A673 (cell line): ENCODE measurements around the gene C10orf95. TPM values are rescaled to one million over a fixed set of nuclear protein-coding genes. Genes with fewer than 3 reads are reported as not detected.

Experiments
- BruUV-seq: library from RNA; stranded (reverse); fragments of 400-500 nt; replicated peaks from 2 replicates; lab custom pipeline; 2021; lab: Mats Ljungman, UMichigan
- CTCF ChIA-PET: fragments of 300-600 bp; sonication (Branson Sonifier 250); formaldehyde crosslinking; loops from one replicate; lab custom pipeline; 2022; ENCODE audit warnings: antibody characterized with exemption; lab: Charles Lee
- POLR2A ChIA-PET: fragments of 300-600 bp; sonication (Branson Sonifier 250); formaldehyde crosslinking; loops from one replicate; lab custom pipeline; 2022; ENCODE audit warnings: antibody characterized with exemption; ENCODE audit not compliant: low non-redundant PET; lab: Charles Lee
- DNase-seq: peaks from one replicate; pipeline ENCODE4 v3.0.0-alpha.2; 2015; ENCODE audit warnings: low spot score
- H3K27ac ChIP-seq: fragments of 200-600 bp; sonication (generic); 2 replicates; pipeline ENCODE4 v1.5.1; 2016; ENCODE audit warnings: mixed run types, low read depth, mild to moderate bottlenecking, mixed read lengths, antibody characterized with exemption, low read length; ENCODE audit not compliant: poor library complexity, severe bottlenecking
- H3K27me3 ChIP-seq: fragments of 200-600 bp; sonication (generic); replicated peaks from 2 replicates; pipeline ENCODE4 v1.6.1; 2017; ENCODE audit warnings: mixed run types, low read depth, mild to moderate bottlenecking, mixed read lengths, antibody characterized with exemption, low read length; ENCODE audit not compliant: insufficient read depth, poor library complexity
- H3K36me3 ChIP-seq: fragments of 200-600 bp; sonication (generic); 2 replicates; pipeline ENCODE4 v1.6.1; 2016; ENCODE audit warnings: mixed run types, mild to moderate bottlenecking, mixed read lengths, antibody characterized with exemption, low read length; ENCODE audit not compliant: insufficient read depth, poor library complexity, severe bottlenecking
- H3K4me1 ChIP-seq: fragments of 200-600 bp; sonication (generic); 2 replicates; pipeline ENCODE4 v1.6.1; 2017; ENCODE audit warnings: mixed run types, mild to moderate bottlenecking, mixed read lengths, antibody characterized with exemption, low read length; ENCODE audit not compliant: insufficient read depth, poor library complexity, severe bottlenecking
- H3K4me3 ChIP-seq: fragments of 200-600 bp; sonication (generic); 2 replicates; pipeline ENCODE4 v1.5.1; 2016; ENCODE audit warnings: low read depth, mixed run types, mild to moderate bottlenecking, mixed read lengths, low read length; ENCODE audit not compliant: poor library complexity, severe bottlenecking
- H3K9me3 ChIP-seq: fragments of 200-600 bp; sonication (generic); 2 replicates; pipeline ENCODE4 v1.6.1; 2016; ENCODE audit warnings: mixed run types, low read depth, mild to moderate bottlenecking, mixed read lengths, antibody characterized with exemption, low read length; ENCODE audit not compliant: poor library complexity, severe bottlenecking
- EZH2 ChIP-seq: fragments of 200-600 bp; sonication (generic); IDR thresholded peaks from 2 replicates; pipeline ENCODE4 v1.6.1; 2017; ENCODE audit warnings: borderline replicate concordance, low read depth, mild to moderate bottlenecking, mixed read lengths, antibody characterized with exemption, low read length; ENCODE audit not compliant: poor library complexity, severe bottlenecking
- intact Hi-C: fragments of 100-400 bp; cut with micrococcal nuclease; formaldehyde crosslinking; loops from one replicate; pipeline ENCODE4 v1.10.0; 2022; ENCODE audit not compliant: unreplicated experiment
- total RNA-seq: library from RNA; stranded (reverse); gene quantifications from 2 replicates; pipeline ENCODE4 v1.2.3, GENCODE V29; 2021
- TF ChIP-seq, protein P1 (sequence below): fragments of 300-800, 200-600 bp; sonication (generic); conservative IDR thresholded peaks from 2 replicates; pipeline ENCODE4 v1.5.1; 2017; ENCODE audit warnings: low read depth, mild to moderate bottlenecking, antibody characterized with exemption, low read length, moderate library complexity, mixed read lengths

C10orf95 gene
- total RNA-seq, 1 experiment from 2014 or later: not detected

DNA sequence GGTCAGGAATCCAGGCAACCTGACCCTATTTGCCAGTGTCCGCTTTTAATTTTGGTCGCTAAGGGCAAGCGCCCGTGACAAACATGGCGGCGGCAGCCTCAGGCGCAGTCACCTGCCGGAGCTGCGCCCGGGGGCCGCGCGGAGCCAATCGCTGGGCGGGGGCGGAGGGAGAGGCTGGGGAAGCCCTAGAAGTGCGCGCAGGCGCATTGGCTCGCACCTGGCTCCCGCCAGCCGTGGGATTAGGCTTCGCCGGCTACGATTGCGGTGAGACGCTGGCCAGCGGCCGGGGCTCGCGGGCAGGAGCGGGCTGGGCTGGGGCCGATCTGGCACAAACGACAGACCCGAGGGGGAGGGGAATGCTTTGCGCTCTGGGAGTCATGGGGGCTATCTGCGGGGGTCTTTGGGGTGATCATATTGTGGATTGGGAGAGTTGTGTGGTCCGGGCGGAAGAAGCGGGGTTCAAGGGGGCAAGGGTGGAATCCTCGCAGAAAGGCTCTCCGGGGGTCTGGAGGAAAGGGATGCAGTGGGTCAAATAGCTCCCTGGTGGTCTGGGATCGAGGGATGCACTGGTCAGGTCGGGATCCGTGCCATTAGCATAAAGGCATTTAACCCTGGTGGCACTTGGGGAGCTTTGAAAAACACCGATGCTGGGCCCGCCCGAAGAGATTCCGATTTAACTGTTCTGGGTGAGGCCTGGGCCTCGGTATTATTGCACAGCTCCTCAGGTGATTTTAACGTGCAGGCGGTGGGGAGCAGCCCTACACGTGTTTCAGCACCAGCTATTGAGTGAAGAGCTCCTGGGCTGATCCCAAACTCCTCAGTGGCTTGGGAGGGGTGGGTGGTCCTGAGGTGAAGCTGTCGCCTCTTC, 10.1 kb upstream of the C10orf95 start:
- BruUV-seq: TSS peak; percentile 27
- H3K27ac ChIP-seq: peak overlapping the region; percentile 45
- no peak for TF ChIP-seq EZH2
- TF ChIP-seq, protein P1, sequence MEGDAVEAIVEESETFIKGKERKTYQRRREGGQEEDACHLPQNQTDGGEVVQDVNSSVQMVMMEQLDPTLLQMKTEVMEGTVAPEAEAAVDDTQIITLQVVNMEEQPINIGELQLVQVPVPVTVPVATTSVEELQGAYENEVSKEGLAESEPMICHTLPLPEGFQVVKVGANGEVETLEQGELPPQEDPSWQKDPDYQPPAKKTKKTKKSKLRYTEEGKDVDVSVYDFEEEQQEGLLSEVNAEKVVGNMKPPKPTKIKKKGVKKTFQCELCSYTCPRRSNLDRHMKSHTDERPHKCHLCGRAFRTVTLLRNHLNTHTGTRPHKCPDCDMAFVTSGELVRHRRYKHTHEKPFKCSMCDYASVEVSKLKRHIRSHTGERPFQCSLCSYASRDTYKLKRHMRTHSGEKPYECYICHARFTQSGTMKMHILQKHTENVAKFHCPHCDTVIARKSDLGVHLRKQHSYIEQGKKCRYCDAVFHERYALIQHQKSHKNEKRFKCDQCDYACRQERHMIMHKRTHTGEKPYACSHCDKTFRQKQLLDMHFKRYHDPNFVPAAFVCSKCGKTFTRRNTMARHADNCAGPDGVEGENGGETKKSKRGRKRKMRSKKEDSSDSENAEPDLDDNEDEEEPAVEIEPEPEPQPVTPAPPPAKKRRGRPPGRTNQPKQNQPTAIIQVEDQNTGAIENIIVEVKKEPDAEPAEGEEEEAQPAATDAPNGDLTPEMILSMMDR: no peak
- no peaks in the 10 kb centered on the region for H3K27me3 ChIP-seq
- POLR2A ChIA-PET: interaction anchor here (0.6 kb wide), 3 partner anchors 8 to 82 kb away, joined by 4 to 7 read pairs (median 6); no protein-coding TSS in a partner anchor
- H3K4me3 ChIP-seq: peak overlapping the region; percentile 52
- peak; percentile 94 for DNase-seq
- H3K4me1 ChIP-seq: peaks cover 6% of the 10 kb centered on the region
- no peaks in the 10 kb centered on the region for H3K36me3 ChIP-seq
- H3K9me3 ChIP-seq: no peaks in the 10 kb centered on the region
- intact Hi-C loops: no loop called here
- CTCF ChIA-PET: interaction anchor here (0.5 to 1.2 kb wide), 2 partner anchors 43 to 122 kb away, joined by 3 read pairs; partner anchors contain the start of gene SUFU

DNA sequence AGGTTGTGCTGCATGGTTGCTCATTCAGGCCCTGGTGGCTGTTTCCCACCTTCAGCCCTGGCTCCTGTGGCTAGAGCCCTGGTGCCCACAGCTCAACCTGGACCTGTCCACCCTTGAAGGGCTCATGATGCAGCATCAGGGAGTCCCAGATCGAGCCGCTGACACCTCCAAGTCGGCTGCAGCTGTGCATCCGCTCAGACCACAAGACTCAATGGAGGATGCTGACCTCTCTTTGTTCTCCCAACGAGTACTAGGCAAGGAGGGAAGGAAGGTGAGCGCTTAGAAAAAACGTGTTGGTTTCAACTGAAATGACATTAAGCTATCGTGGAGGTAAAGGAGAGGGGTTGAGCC, 9.5 kb upstream of the C10orf95 start:
- H3K4me3 ChIP-seq: peak overlapping the region; percentile 52
- no peak for TF ChIP-seq EZH2
- TF ChIP-seq, protein P1: no peak
- CTCF ChIA-PET: no interaction called here
- no peaks in the 10 kb centered on the region for H3K9me3 ChIP-seq
- no peaks in the 10 kb centered on the region for H3K27me3 ChIP-seq
- BruUV-seq: no TSS peak
- DNase-seq: no peak
- no peak overlapping the region for H3K27ac ChIP-seq
- peaks cover 6% of the 10 kb centered on the region for H3K4me1 ChIP-seq
- POLR2A ChIA-PET: no interaction called here
- peaks cover under 1% of the 10 kb centered on the region for H3K36me3 ChIP-seq
- intact Hi-C loops: no loop called here

DNA sequence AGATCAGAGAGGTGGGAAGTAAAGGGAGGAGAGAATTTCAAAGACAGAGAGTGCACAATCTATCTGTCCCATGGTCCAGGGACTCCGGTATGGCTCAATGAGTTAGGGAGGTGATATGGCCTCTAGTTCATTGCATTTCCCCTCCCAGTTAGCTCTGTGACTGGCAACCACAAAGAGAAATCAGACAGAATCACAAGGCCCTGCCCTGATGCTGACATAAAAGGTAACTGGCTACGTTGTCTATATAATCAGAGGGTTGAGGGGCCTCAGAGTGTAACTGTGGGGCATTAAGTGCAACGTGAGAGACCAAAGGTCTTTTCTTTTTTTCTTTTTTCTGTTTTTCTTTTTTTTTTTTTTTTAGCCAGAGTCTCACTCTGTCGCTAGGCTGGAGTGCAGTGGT, 7.3 kb upstream of the C10orf95 start:
- no peak for DNase-seq
- H3K9me3 ChIP-seq: no peaks in the 10 kb centered on the region
- TF ChIP-seq, protein P1: no peak
- TF ChIP-seq EZH2: no peak
- intact Hi-C loops: no loop called here
- peaks cover 10% of the 10 kb centered on the region for H3K36me3 ChIP-seq
- no peak overlapping the region for H3K4me3 ChIP-seq
- peaks cover 6% of the 10 kb centered on the region for H3K4me1 ChIP-seq
- CTCF ChIA-PET: no interaction called here
- BruUV-seq: no TSS peak
- no peak overlapping the region for H3K27ac ChIP-seq
- POLR2A ChIA-PET: no interaction called here
- H3K27me3 ChIP-seq: no peaks in the 10 kb centered on the region
